BLaER1 (cell line): ENCODE data around the gene PRICKLE2.

Source experiments
- H3K27ac ChIP-seq: shearing (Covaris generic); formaldehyde crosslinking; 2 replicates; pipeline ENCODE4 v1.8.1; 2022
- H3K27me3 ChIP-seq: shearing (Covaris generic); formaldehyde crosslinking; 2 replicates; pipeline ENCODE4 v1.8.1; 2022
- H3K36me3 ChIP-seq: shearing (Covaris generic); formaldehyde crosslinking; 2 replicates; pipeline ENCODE4 v1.8.1; 2022
- H3K4me1 ChIP-seq: shearing (Covaris generic); formaldehyde crosslinking; 2 replicates; pipeline ENCODE4 v1.8.1; 2022
- H3K4me2 ChIP-seq: shearing (Covaris generic); formaldehyde crosslinking; 2 replicates; pipeline ENCODE4 v1.8.1; 2022
- H3K4me3 ChIP-seq: shearing (Covaris generic); formaldehyde crosslinking; 2 replicates; pipeline ENCODE4 v1.8.1; 2022
- H3K9ac ChIP-seq: shearing (Covaris generic); formaldehyde crosslinking; 2 replicates; pipeline ENCODE4 v1.8.1; 2022
- H3K9me3 ChIP-seq: shearing (Covaris generic); formaldehyde crosslinking; 2 replicates; pipeline ENCODE4 v1.8.1; 2022
- H4K20me1 ChIP-seq: shearing (Covaris generic); formaldehyde crosslinking; 2 replicates; pipeline ENCODE4 v1.8.1; 2022
- Cebpa-rat ChIP-seq: shearing (Covaris generic); IDR thresholded peaks from 2 replicates; pipeline ENCODE4 v1.8.1; 2022

The PRICKLE2 gene

GRCh38 chr3:64163019-64163754 is 62.1 kb downstream of the PRICKLE2 start:
- Histone ChIP-seq H4K20me1 (no peaks in the 10 kb centered on the region), H3K4me2 (no peak overlapping the region), H3K4me3 (no peak overlapping the region), H3K27ac (no peak overlapping the region), H3K4me1 (no peaks in the 10 kb centered on the region), H3K9ac (no peak overlapping the region), H3K9me3 (no peaks in the 10 kb centered on the region), H3K27me3 (no peaks in the 10 kb centered on the region), H3K36me3 (no peaks in the 10 kb centered on the region)
- TF ChIP-seq Cebpa-rat = no peak

- no peak overlapping the region for H3K4me3 ChIP-seq
- no peaks in the 10 kb centered on the region for H3K36me3 ChIP-seq
- H3K9me3 ChIP-seq = no peaks in the 10 kb centered on the region
- no peaks in the 10 kb centered on the region for H3K4me1 ChIP-seq
- no peak overlapping the region for H3K4me2 ChIP-seq
- no peaks in the 10 kb centered on the region for H4K20me1 ChIP-seq
- H3K27ac ChIP-seq = no peak overlapping the region
- no peak overlapping the region for H3K9ac ChIP-seq
- H3K27me3 ChIP-seq = no peaks in the 10 kb centered on the region
- TF ChIP-seq Cebpa-rat = no peak
Measured at GRCh38 chr3:64161481-64161952, 63.7 kb downstream of the PRICKLE2 start.

- H3K4me3 ChIP-seq = no peak overlapping the region
- H4K20me1 ChIP-seq = no peaks in the 10 kb centered on the region
Measured at GRCh38 chr3:64160000-64160695, 65.1 kb downstream of the PRICKLE2 start.

GRCh38 chr3:64158334-64158733 is 66.9 kb downstream of the PRICKLE2 start:
- no peak overlapping the region for H3K27ac ChIP-seq
- TF ChIP-seq Cebpa-rat = no peak
- H3K36me3 ChIP-seq = no peaks in the 10 kb centered on the region

More at GRCh38 chr3:64160000-64160695, 65.1 kb downstream of the PRICKLE2 start:
- no peaks in the 10 kb centered on the region for H3K4me1 ChIP-seq
- no peaks in the 10 kb centered on the region for H3K27me3 ChIP-seq
- H3K4me2 ChIP-seq = no peak overlapping the region
- H3K9me3 ChIP-seq = no peaks in the 10 kb centered on the region
- H3K9ac ChIP-seq = no peak overlapping the region
- no peaks in the 10 kb centered on the region for H3K36me3 ChIP-seq
- no peak overlapping the region for H3K27ac ChIP-seq
- no peak for TF ChIP-seq Cebpa-rat

GRCh38 chr3:64157150-64158035 is 67.9 kb downstream of the PRICKLE2 start:
- no peaks in the 10 kb centered on the region for H3K36me3 ChIP-seq
- no peak overlapping the region for H3K4me2 ChIP-seq

More at GRCh38 chr3:64158334-64158733, 66.9 kb downstream of the PRICKLE2 start:
- Histone ChIP-seq H3K4me3 (no peak overlapping the region), H3K9ac (no peak overlapping the region), H3K4me2 (no peak overlapping the region), H3K4me1 (no peaks in the 10 kb centered on the region), H4K20me1 (no peaks in the 10 kb centered on the region), H3K9me3 (no peaks in the 10 kb centered on the region), H3K27me3 (no peaks in the 10 kb centered on the region)

GRCh38 chr3:64155328-64155727 is 69.9 kb downstream of the PRICKLE2 start:
- Histone ChIP-seq H3K4me3 (no peak overlapping the region), H3K4me1 (peaks cover 2% of the 10 kb centered on the region), H3K4me2 (no peak overlapping the region), H3K27me3 (no peaks in the 10 kb centered on the region), H3K9me3 (0 out of 2 replicates have a peak, but pooled peaks cover 4% of the 10 kb centered on the region), H3K9ac (no peak overlapping the region), H3K27ac (no peak overlapping the region), H3K36me3 (no peaks in the 10 kb centered on the region), H4K20me1 (no peaks in the 10 kb centered on the region)
- TF ChIP-seq Cebpa-rat = no peak

More at GRCh38 chr3:64157150-64158035, 67.9 kb downstream of the PRICKLE2 start:
- no peak overlapping the region for H3K27ac ChIP-seq
- no peak overlapping the region for H3K9ac ChIP-seq
- no peak overlapping the region for H3K4me3 ChIP-seq
- no peaks in the 10 kb centered on the region for H3K9me3 ChIP-seq
- no peaks in the 10 kb centered on the region for H3K27me3 ChIP-seq
- H3K4me1 ChIP-seq = no peaks in the 10 kb centered on the region
- TF ChIP-seq Cebpa-rat = no peak
- no peaks in the 10 kb centered on the region for H4K20me1 ChIP-seq

- Histone ChIP-seq H3K4me1 (peaks cover 16% of the 10 kb centered on the region), H3K36me3 (no peaks in the 10 kb centered on the region), H3K27ac (no peak overlapping the region), H3K9me3 (0 out of 2 replicates have a peak, but pooled peaks cover 4% of the 10 kb centered on the region), H3K4me3 (no peak overlapping the region), H3K9ac (no peak overlapping the region), H4K20me1 (no peaks in the 10 kb centered on the region), H3K27me3 (no peaks in the 10 kb centered on the region), H3K4me2 (no peak overlapping the region)
- no peak for TF ChIP-seq Cebpa-rat
Measured at GRCh38 chr3:64152676-64153466, 72.4 kb downstream of the PRICKLE2 start.

GRCh38 chr3:64152086-64152485 is 73.2 kb downstream of the PRICKLE2 start:
- Histone ChIP-seq H3K4me1 (peaks cover 16% of the 10 kb centered on the region), H3K9ac (no peak overlapping the region), H3K4me2 (no peak overlapping the region), H3K9me3 (0 out of 2 replicates have a peak, but pooled peaks cover 4% of the 10 kb centered on the region), H4K20me1 (no peaks in the 10 kb centered on the region), H3K4me3 (no peak overlapping the region), H3K36me3 (no peaks in the 10 kb centered on the region), H3K27ac (no peak overlapping the region), H3K27me3 (no peaks in the 10 kb centered on the region)
- TF ChIP-seq Cebpa-rat = no peak
